Measurements from ENCODE around the gene ATG101.
A peak's percentile ranks its signal among the peaks of the same experiment; 100 is the strongest.

Gene ATG101

DNA sequence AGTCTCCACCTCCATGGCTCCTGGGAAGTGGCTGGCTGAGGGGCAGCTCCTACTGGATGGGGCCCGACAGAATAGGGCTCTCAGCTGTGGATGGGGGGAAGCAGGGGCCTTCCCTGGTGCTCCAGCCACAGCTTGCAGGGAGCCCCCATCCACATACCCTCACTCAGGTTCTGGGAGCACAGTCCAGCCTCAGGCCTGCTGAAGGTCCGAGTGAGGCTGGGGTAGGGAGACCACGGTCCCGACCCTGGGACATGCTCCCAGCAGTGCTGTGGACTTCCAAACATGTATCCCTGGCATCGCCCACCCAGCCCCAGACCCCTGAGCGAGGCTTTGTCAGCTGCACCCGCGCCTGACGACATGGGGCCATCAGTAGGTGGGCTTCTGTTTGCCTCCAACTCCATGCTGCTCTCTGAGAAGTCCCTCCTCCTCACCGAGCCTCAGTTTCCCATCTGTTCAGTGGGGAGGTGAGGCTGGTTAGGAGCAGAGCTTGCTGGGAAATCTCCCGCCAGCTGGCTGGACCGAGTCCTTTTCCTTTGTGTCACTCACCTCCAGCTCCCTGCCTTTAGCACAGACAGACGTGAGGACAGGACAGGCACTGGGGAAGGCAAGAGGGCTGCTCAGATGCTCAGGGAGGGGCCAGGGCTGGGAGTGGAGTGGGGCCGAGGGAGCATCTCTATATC, 9.1 kb upstream of the ATG101 start:
- no peak for DNase-seq
- H3K9me3 ChIP-seq: no peaks in the 10 kb centered on the region
- no peak overlapping the region for H3K27ac ChIP-seq
- intact Hi-C loops (cut with DNase I; ENCODE audit: low total_unique reads): no loop called here
- H3K36me3 ChIP-seq: peaks cover 39 to 44% (median 43%) of the 10 kb centered on the region in 3 donors
- peaks cover 0 to 4% (median 0%) of the 10 kb centered on the region in 4 donors for H3K4me1 ChIP-seq
- no peak overlapping the region for H3K4me3 ChIP-seq
- no peaks in the 10 kb centered on the region for H3K27me3 ChIP-seq
- TF ChIP-seq, protein P1, sequence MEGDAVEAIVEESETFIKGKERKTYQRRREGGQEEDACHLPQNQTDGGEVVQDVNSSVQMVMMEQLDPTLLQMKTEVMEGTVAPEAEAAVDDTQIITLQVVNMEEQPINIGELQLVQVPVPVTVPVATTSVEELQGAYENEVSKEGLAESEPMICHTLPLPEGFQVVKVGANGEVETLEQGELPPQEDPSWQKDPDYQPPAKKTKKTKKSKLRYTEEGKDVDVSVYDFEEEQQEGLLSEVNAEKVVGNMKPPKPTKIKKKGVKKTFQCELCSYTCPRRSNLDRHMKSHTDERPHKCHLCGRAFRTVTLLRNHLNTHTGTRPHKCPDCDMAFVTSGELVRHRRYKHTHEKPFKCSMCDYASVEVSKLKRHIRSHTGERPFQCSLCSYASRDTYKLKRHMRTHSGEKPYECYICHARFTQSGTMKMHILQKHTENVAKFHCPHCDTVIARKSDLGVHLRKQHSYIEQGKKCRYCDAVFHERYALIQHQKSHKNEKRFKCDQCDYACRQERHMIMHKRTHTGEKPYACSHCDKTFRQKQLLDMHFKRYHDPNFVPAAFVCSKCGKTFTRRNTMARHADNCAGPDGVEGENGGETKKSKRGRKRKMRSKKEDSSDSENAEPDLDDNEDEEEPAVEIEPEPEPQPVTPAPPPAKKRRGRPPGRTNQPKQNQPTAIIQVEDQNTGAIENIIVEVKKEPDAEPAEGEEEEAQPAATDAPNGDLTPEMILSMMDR (IDR thresholded peaks at IDR 0.05): no peak

DNA sequence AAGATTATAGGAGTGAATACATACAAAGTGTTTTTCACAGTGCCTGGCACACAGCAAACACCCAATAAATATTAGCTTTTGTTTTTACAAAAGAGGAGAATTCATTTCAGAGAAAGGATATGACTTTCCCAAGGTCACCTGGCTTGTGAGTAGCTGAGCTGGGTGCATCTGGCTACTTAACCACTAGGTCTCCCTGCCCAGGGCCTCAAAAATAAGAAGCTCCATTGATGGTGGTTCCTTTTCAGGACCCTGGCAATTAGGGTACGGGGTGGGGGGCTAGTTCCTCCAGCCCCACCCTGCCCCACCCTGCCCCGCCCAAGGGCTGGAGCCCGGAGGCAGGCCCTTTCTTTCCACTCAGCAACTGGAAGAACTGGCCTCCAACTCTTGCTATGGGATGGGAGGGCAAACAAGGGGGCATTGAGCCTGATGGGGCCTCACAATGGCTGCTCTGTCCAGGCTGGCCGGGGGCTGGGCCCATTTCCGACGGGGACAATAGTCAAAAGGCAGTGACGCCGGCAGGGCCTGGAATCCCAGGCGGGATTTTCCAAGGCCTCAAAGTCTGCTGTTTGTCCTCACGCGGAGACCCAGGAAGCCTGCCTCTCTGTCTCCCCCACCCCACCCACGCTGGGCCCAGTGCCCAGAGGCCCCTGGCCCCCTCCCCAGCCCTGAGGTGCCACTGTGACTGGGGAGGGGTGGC, 8.2 kb upstream of the ATG101 start:
- H3K4me3 ChIP-seq: no peak overlapping the region
- peaks cover 0 to 4% (median 0%) of the 10 kb centered on the region in 4 donors for H3K4me1 ChIP-seq
- H3K9me3 ChIP-seq: no peaks in the 10 kb centered on the region
- peaks cover 30 to 34% (median 33%) of the 10 kb centered on the region in 3 donors for H3K36me3 ChIP-seq
- no peak for DNase-seq
- intact Hi-C loops (cut with DNase I; ENCODE audit: low total_unique reads): no loop called here
- H3K27me3 ChIP-seq: no peaks in the 10 kb centered on the region
- no peak overlapping the region for H3K27ac ChIP-seq
- TF ChIP-seq, protein P1 (IDR thresholded peaks at IDR 0.05): no peak

DNA sequence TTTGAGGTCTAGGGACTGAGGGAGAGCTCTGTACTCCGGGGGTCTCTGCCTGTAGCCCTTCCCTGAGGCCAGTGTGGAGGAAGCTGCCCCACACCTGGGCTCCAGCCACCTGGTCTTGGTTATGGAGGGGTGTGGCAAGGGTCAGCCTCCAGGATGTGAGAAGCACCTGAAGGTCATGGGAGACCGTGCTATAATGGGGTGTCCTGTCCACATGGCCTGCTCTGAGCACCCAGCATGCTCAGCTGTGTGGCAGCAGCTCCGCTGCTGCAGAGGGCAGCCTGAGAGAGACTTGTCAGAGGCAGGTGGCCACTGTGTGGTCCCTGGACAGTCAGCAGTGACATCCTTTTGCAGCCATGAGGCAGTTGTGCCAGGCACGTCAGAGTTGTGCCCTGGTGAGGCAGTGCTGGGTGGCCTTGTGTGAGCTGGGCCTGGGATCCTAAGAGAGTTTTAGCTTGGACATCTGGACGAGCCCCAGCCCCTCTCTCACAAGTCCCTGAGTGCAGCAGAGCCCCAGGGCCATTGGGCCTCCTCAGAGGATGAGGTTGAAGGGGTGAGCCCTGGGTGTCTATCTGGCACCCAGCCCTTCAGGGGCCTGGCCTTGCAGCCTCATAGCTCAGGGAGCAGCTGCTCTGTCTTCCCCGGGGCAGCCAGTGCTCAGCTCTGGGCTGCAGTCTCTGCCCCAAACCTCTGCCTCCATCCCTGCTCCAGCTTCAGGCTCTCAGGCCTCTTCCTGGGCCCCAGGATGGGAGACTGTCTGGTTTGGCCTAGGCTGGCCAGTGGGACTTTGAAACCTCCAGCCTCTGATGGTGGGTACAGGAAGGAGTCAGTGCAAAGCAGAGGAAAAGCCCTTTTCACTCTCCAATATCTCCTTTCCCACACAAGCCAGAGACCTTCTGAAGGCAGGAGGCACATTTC, 7.4 kb upstream of the ATG101 start:
- intact Hi-C loops (cut with DNase I; ENCODE audit: low total_unique reads): no loop called here
- no peak for DNase-seq
- Histone ChIP-seq H3K4me1 (no peaks in the 10 kb centered on the region), H3K9me3 (no peaks in the 10 kb centered on the region), H3K4me3 (no peak overlapping the region), H3K27ac (peak overlapping the region; percentile 8 to 59), H3K36me3 (peaks cover 22 to 26% (median 25%) of the 10 kb centered on the region in 3 donors), H3K27me3 (no peaks in the 10 kb centered on the region)
- TF ChIP-seq, protein P1 (IDR thresholded peaks at IDR 0.05): no peak

- Histone ChIP-seq H3K4me1 (no peaks in the 10 kb centered on the region), H3K27me3 (no peaks in the 10 kb centered on the region), H3K27ac (peak overlapping the region; percentile 24 to 59), H3K36me3 (peaks cover 13 to 17% (median 17%) of the 10 kb centered on the region in 3 donors), H3K9me3 (no peaks in the 10 kb centered on the region), H3K4me3 (no peak overlapping the region)
- intact Hi-C loops (cut with DNase I; ENCODE audit: low total_unique reads): no loop called here
- DNase-seq: no peak
- TF ChIP-seq, protein P1 (IDR thresholded peaks at IDR 0.05): no peak
These were observed 6.5 kb upstream of the ATG101 start for GRCh38 chr12:52063082-52063924.
